Stimulated activated CD8-positive, alpha-beta memory T cell treated with anti-CD3 and anti-CD28 coated beads, Interleukin-7, amount 100 ng/mL, for 1 hour (primary cell): ENCODE results near the gene PPP2R5D.

Experiments
- DNase-seq, 2 donors: peaks; one replicate each; pipeline ENCODE4 v3.0.0-alpha.2; 2020; ENCODE audit warnings: low read depth in 2 of 2

The PPP2R5D gene

GRCh38 chr6:42963179-42963854, 21.1 kb upstream of the PPP2R5D start:
- DNase-seq: no peak

DNA sequence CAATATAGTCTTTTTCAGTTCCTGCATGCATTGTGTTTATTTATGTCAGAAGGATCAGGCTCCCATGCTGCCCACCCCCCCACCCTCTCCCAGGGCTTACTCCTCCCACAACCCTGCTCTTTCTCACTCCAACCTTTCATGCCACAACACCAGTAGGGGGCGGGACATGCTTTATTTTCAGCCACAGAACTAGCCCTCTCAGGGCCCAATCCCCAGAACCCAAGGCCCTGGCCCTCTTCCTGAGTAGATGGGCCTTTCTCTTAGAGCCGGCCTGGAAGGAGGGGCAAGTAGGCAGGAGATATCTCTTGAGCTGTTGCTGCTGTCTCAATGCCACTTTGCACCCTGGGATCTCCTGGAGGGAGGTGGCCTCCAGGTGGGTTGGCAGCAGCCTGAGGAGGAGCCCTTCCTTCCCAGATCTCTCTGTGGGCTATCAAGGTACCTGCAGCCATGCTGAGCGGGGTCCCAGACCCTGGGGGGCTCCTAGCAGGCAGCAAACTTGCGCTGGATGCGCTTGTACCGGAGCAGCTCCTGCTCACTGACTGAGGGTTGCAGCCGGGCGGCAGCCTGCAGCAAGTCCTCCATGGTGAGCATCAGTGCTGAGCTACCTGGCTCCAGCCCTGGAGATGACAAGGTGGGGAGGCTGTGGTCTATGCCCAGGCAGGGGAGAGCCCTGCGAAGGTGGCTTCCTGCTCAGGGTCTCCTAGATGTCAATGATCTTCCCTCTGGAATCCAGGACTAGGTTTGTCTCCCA, 20.3 kb upstream of the PPP2R5D start:
- DNase-seq: no peak

DNA sequence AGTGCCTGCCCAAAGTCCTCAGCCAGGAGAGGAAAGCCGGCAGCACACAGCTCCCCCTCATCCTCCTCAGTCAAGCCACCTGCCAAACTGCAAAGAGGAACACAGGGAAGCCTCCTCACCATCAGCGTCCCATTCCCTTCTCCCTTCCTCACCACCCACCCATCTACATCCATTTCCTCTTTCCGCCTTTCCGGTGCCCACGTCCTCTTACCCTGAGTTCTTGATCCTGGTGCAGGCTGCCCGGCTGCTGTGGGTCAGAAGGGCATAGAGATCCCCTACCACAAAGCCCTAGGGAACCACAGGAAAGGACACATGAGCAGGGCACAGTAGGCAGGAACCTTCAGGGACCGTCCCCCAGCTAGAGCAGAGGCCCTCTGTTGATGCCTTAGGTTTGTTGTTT, 17.8 kb upstream of the PPP2R5D start:
- no peak for DNase-seq

DNA sequence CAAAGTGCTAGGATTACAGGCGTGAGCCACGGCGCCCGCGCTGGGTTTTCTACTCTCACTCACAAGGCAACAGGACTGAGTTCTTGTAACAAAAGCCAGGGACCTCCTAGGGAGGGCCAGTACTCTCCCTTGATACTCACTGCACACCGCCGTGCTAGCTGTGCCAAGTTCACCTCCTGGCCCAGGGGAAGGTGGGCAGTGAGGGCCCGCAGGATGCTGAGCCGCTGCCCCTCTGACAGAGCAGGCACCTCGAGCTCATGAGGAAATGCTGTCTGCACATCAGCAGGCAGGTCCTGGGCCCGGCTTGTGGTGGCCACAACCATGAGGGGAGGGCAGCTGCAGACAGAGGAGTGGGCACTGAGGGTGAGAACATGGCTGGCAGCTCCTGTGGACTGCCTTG, 17.1 kb upstream of the PPP2R5D start:
- no peak for DNase-seq

GRCh38 chr6:42968126-42968701, 16.2 kb upstream of the PPP2R5D start:
- no peak for DNase-seq

GRCh38 chr6:42968783-42969182, 15.6 kb upstream of the PPP2R5D start:
- no peak for DNase-seq

DNA sequence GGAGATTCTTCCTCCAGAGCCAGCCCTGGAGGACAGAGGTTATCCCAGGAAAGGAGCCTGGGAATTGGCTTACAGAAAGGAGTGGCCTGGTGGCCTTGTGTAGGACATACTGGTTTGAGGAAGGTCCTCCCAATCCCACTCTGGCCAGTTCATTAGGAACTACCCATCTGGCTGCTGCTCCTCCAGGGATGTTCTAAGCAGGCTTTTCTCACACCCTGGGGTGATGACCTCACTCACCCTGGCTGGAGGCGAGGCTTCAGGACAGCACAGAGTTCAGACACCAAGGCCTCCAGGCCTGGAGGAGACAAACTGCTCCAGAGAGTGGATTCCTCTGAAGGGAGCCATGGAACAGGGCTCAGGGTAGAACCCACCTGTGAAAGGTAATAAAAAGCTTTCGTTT, 14.9 kb upstream of the PPP2R5D start:
- DNase-seq: no peak

DNA sequence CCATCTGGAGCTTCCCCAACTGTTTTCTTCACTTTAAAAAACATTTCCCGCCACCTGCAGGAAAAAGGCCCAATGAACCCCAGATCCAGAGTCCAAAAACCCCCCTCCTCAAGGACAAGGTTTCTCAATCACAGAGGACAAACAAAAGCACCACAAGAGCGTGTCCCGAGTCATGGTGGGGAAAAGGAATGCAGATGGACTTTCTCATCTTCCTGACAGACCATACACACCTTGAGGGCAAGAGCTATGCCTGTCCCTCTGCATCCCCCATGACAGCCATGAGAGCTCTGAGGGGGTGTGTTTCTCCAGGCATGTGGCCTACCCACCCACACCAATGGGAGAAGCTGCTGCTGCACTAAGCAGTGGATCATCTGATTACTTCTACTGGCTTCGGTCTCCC, 14.4 kb upstream of the PPP2R5D start:
- no peak for DNase-seq

- DNase-seq: no peak
Measured at GRCh38 chr6:42970871-42971612, 13.3 kb upstream of the PPP2R5D start.

GRCh38 chr6:42971746-42972327, 12.5 kb upstream of the PPP2R5D start:
- DNase-seq: no peak

GRCh38 chr6:42973926-42974325, 10.4 kb upstream of the PPP2R5D start:
- no peak for DNase-seq

DNA sequence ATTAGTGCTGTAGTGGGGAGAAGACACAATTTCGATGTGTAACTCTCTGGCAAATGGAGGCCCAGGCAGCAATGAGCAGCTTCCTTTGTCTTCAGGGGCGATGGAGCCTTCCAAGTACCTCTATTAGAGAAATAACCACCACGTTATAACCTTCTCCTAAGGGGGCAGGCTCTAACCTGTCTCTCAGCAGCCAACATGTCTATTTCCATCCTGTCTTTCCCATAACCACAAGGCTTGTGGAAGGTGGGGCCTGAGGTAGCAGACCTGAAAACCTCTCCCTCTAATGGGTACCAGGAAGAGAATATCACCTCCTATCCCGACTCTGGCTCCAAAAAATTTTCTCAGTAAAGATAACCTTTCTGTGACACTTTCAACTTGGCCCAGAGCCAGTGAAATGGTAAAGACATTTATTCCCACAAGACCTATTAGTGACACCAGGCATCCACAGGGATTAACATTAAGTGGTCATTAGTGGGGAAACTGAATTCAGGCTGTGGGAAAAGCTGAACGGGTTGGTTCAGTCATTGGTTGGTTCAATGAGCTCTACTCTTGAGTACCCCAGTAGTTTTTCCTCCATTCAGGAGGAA, 9.4 kb upstream of the PPP2R5D start:
- no peak for DNase-seq

- DNase-seq: no peak
Measured at GRCh38 chr6:42978487-42978838, 5.9 kb upstream of the PPP2R5D start.

- peak; percentile 77 to 88 for DNase-seq
Measured at GRCh38 chr6:42978839-42979522, 5.4 kb upstream of the PPP2R5D start, which contains the start of gene PEX6. PEX6 (minus strand) TSS chr6:42979181; CDS start chr6:42979150, 31 bp downstream.

GRCh38 chr6:42979523-42980177, 4.7 kb upstream of the PPP2R5D start:
- no peak for DNase-seq

DNA sequence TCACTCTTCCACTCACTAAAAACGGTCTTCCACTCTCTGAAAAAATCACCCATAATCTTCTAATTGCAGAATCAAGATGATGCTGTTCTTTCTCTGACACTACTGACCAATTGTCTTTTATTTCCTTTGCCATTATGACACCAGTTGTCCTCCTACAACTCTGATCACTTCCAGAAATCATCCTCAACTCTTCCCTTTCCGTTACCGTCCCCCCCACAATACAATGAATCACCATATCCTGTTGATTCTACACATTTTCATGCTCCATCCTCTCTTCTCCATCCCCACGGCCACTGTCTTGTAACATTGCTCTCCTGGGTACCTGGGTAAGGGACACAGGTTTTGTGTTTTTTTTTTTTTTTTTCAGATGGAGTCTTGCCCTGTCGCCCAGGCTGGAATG, 2.5 kb upstream of the PPP2R5D start:
- DNase-seq: no peak

GRCh38 chr6:42984924-42985475, 630 bp downstream of the PPP2R5D start:
- no peak for DNase-seq

GRCh38 chr6:42987533-42988451, 3.4 kb downstream of the PPP2R5D start:
- DNase-seq: no peak

- no peak for DNase-seq
Measured at GRCh38 chr6:42988486-42989020, 4.2 kb downstream of the PPP2R5D start.
